ENCODE data around the gene ACER1.
A peak's percentile ranks its signal among the peaks of the same experiment; 100 is the strongest.

GRCh38 chr19:6373096-6373812, 39.8 kb upstream of the ACER1 start:
- TF ChIP-seq POLR2AphosphoS5 (IDR thresholded peaks at IDR 0.05) (peak; percentile 45), CTCF (IDR thresholded peaks at IDR 0.05) (no peak)

Data from prostate gland (tissue), 2 donors.